NCI-H345 (cell line): ENCODE measurements around the gene FYN.
"Not testable (repeated sequence)": the region's sequence is repeated elsewhere in the genome, so short reads cannot be mapped to it uniquely, and the experiment has no call there.

ENCODE experiments used
- DNase-seq: peaks from one replicate; lab custom pipeline; 2025; lab: John Stamatoyannopoulos, UW

The FYN gene

GRCh38 chr6:111661541-111662061, 211.7 kb downstream of the FYN start:
- peak; percentile 73 for DNase-seq

GRCh38 chr6:111660531-111660930, 212.7 kb downstream of the FYN start:
- no peak for DNase-seq

GRCh38 chr6:111658462-111659154, 214.6 kb downstream of the FYN start:
- DNase-seq = no peak

GRCh38 chr6:111657146-111657545, 216.1 kb downstream of the FYN start:
- no peak for DNase-seq

GRCh38 chr6:111653979-111654378, 219.3 kb downstream of the FYN start:
- peak; percentile 83 for DNase-seq

- DNase-seq = peak; percentile 63
Measured at GRCh38 chr6:111653434-111653833, 219.8 kb downstream of the FYN start.

GRCh38 chr6:111652156-111652555, 221.1 kb downstream of the FYN start:
- no peak for DNase-seq

GRCh38 chr6:111651185-111652034, 221.8 kb downstream of the FYN start:
- peak; percentile 95 for DNase-seq

- no peak for DNase-seq
Measured at GRCh38 chr6:111650049-111650448, 223.2 kb downstream of the FYN start.

- no peak for DNase-seq
Measured at GRCh38 chr6:111648100-111648499, 225.2 kb downstream of the FYN start.

GRCh38 chr6:111646942-111647341, 226.3 kb downstream of the FYN start:
- DNase-seq = no peak

GRCh38 chr6:111646034-111646433, 227.2 kb downstream of the FYN start:
- DNase-seq = no peak

- no peak for DNase-seq
Measured at GRCh38 chr6:111644893-111645430, 228.3 kb downstream of the FYN start.

GRCh38 chr6:111642463-111643158, 230.6 kb downstream of the FYN start:
- DNase-seq = peak; percentile 40

GRCh38 chr6:111639266-111639665, 234.0 kb downstream of the FYN start:
- no peak for DNase-seq

- DNase-seq = not testable (repeated sequence)
Measured at GRCh38 chr6:111634981-111635380, 238.3 kb downstream of the FYN start.

- DNase-seq = no peak
Measured at GRCh38 chr6:111633822-111634221, 239.4 kb downstream of the FYN start.

GRCh38 chr6:111632468-111633247, 240.6 kb downstream of the FYN start:
- no peak for DNase-seq

GRCh38 chr6:111631903-111632460, 241.3 kb downstream of the FYN start:
- no peak for DNase-seq

- no peak for DNase-seq
Measured at GRCh38 chr6:111631018-111631417, 242.2 kb downstream of the FYN start.
